PFSK-1 (cell line): ENCODE data around the gene CALU.

Experiments
- FOXP2 ChIP-seq: optimal IDR thresholded peaks from 2 replicates; pipeline ENCODE3; 2011; ENCODE audit warnings: borderline replicate concordance, control low read depth, inconsistent platforms; ENCODE audit not compliant: insufficient read depth; ENCODE audit errors: extremely low read length, extremely low read depth
- POLR2AphosphoS5 ChIP-seq: IDR thresholded peaks from 2 replicates; pipeline ENCODE4 v1.6.1; 2012; ENCODE audit warnings: low read depth, mild to moderate bottlenecking, control low read depth, low read length, moderate library complexity
- REST ChIP-seq, 2 experiments: IDR thresholded peaks; 2 replicates each; pipeline versions ENCODE4 v1.6.1 to v1.8.0; 2011 to 2012; ENCODE audit warnings: low read depth in 2 of 2, low read length in 2 of 2, control low read depth in 1 of 2, inconsistent platforms in 1 of 2, mild to moderate bottlenecking in 1 of 2, moderate library complexity in 1 of 2; ENCODE audit not compliant: insufficient read depth in 1 of 2
- SIN3A ChIP-seq: IDR thresholded peaks from 2 replicates; pipeline ENCODE4 v1.6.1; 2012; ENCODE audit warnings: mild to moderate bottlenecking, low read length, moderate library complexity, borderline replicate concordance; ENCODE audit not compliant: insufficient read depth
- TAF1 ChIP-seq: IDR thresholded peaks from 2 replicates; pipeline ENCODE4 v1.6.1; 2012; ENCODE audit warnings: low read length, control low read depth, borderline replicate concordance; ENCODE audit not compliant: insufficient read depth

The CALU gene

GRCh38 chr7:128811631-128812430 lies 72.7 kb downstream of the CALU start:
- TF ChIP-seq FOXP2 (no peak), REST (IDR thresholded peaks at IDR 0.05; ENCODE audit: insufficient read depth in 1 of 2, low read depth in 2 of 2, low read length in 2 of 2) (no peak), SIN3A (no peak), TAF1 (no peak), POLR2AphosphoS5 (no peak)

GRCh38 chr7:128812514-128813168 lies 73.5 kb downstream of the CALU start:
- no peak for TF ChIP-seq POLR2AphosphoS5
- TF ChIP-seq SIN3A: no peak
- no peak for TF ChIP-seq REST (IDR thresholded peaks at IDR 0.05; ENCODE audit: insufficient read depth in 1 of 2, low read depth in 2 of 2, low read length in 2 of 2)
- no peak for TF ChIP-seq TAF1
- no peak for TF ChIP-seq FOXP2

- TF ChIP-seq SIN3A (no peak), FOXP2 (no peak), POLR2AphosphoS5 (no peak), REST (IDR thresholded peaks at IDR 0.05; ENCODE audit: insufficient read depth in 1 of 2, low read depth in 2 of 2, low read length in 2 of 2) (no peak), TAF1 (no peak)
Observed at GRCh38 chr7:128814499-128814898, 75.3 kb downstream of the CALU start.

- TF ChIP-seq SIN3A (no peak), TAF1 (no peak), FOXP2 (no peak), POLR2AphosphoS5 (no peak), REST (IDR thresholded peaks at IDR 0.05; ENCODE audit: insufficient read depth in 1 of 2, low read depth in 2 of 2, low read length in 2 of 2) (no peak)
Observed at GRCh38 chr7:128815289-128815942, 76.3 kb downstream of the CALU start.
